ENCODE measurements around the gene MTX1. TPM values are rescaled to one million over a fixed set of nuclear protein-coding genes. Genes with fewer than 3 reads are reported as not detected.

MTX1 gene
- total RNA-seq, 3 donors from 2014 or later (not counting 1 experiment from before 2014, with no cell fraction given): 22.3 to 28.5 (median 27.9) TPM

- Mint-ChIP-seq H3K4me1 (peaks cover 22 to 37% of the 10 kb centered on the region in 2 donors), H3K27me3 (ENCODE audit: low read depth in 2 of 2) (no peaks in the 10 kb centered on the region), H3K27ac (no peak overlapping the region), H3K4me3 (no peak overlapping the region), H3K36me3 (no peaks in the 10 kb centered on the region), H3K9me3 (no peaks in the 10 kb centered on the region)
- no peak overlapping the region for H3K4me3 ChIP-seq (ENCODE audit: low read length)
- H3K36me3 ChIP-seq (ENCODE audit: control insufficient read depth, insufficient read depth, low read length): peaks cover 5% of the 10 kb centered on the region
- intact Hi-C loops (cut with micrococcal nuclease): loop anchor here (2.0 to 10.0 kb wide), 2 partner anchors 21 to 253 kb away; partner anchors contain the start of gene CLK2
- H3K27ac ChIP-seq (ENCODE audit: low read length): no peak overlapping the region
- TF ChIP-seq CTCF (IDR thresholded peaks at IDR 0.05): no peak
- no peak for DNase-seq
- H3K4me1 ChIP-seq (ENCODE audit: control insufficient read depth, insufficient read depth, low read length): peaks cover 33% of the 10 kb centered on the region
- 98% methylated on average over 6 of the region's 7 CpGs for WGBS (ENCODE audit: insufficient coverage)
- no peak for ATAC-seq
- H3K27me3 ChIP-seq (ENCODE audit: control insufficient read depth, insufficient read depth, low read length): no peaks in the 10 kb centered on the region
- H3K9me3 ChIP-seq (ENCODE audit: control insufficient read depth, insufficient read depth, low read length): no peaks in the 10 kb centered on the region
Measured at GRCh38 chr1:155251566-155251965, 43.1 kb downstream of the MTX1 start.

- no peak for TF ChIP-seq CTCF (IDR thresholded peaks at IDR 0.05)
- Mint-ChIP-seq H3K27me3 (ENCODE audit: low read depth in 2 of 2) (no peaks in the 10 kb centered on the region), H3K36me3 (peaks cover 9% of the 10 kb centered on the region), H3K27ac (no peak overlapping the region), H3K9me3 (no peaks in the 10 kb centered on the region), H3K4me3 (peak overlapping the region; percentile 62), H3K4me1 (peaks cover 31 to 37% of the 10 kb centered on the region in 2 donors)
- Histone ChIP-seq H3K27ac (ENCODE audit: low read length) (no peak overlapping the region), H3K4me3 (ENCODE audit: low read length) (no peak overlapping the region), H3K9me3 (ENCODE audit: control insufficient read depth, insufficient read depth, low read length) (no peaks in the 10 kb centered on the region), H3K27me3 (ENCODE audit: control insufficient read depth, insufficient read depth, low read length) (no peaks in the 10 kb centered on the region), H3K36me3 (ENCODE audit: control insufficient read depth, insufficient read depth, low read length) (peaks cover 15% of the 10 kb centered on the region), H3K4me1 (ENCODE audit: control insufficient read depth, insufficient read depth, low read length) (peaks cover 33% of the 10 kb centered on the region)
- 93% methylated on average over 5 of the region's 5 CpGs for WGBS (ENCODE audit: insufficient coverage)
- ATAC-seq (no peak), DNase-seq (no peak)
- intact Hi-C loops (cut with micrococcal nuclease): loop anchor here (10.0 kb wide), 1 partner anchor 252 kb away; no protein-coding TSS in a partner anchor
Measured at GRCh38 chr1:155253208-155253607, 44.7 kb downstream of the MTX1 start.

GRCh38 chr1:155253797-155254196 lies 45.3 kb downstream of the MTX1 start:
- Mint-ChIP-seq H3K9me3 (no peaks in the 10 kb centered on the region), H3K4me3 (peak overlapping the region; percentile 86), H3K4me1 (peaks cover 31 to 37% of the 10 kb centered on the region in 2 donors), H3K27ac (no peak overlapping the region), H3K27me3 (ENCODE audit: low read depth in 2 of 2) (no peaks in the 10 kb centered on the region), H3K36me3 (peaks cover 9% of the 10 kb centered on the region)
- TF ChIP-seq CTCF (IDR thresholded peaks at IDR 0.05): no peak
- intact Hi-C loops (cut with micrococcal nuclease): loop anchor here (10.0 kb wide), 1 partner anchor 251 kb away; no protein-coding TSS in a partner anchor
- peaks cover 19% of the 10 kb centered on the region for H3K36me3 ChIP-seq (ENCODE audit: control insufficient read depth, insufficient read depth, low read length)
- DNase-seq: no peak
- H3K9me3 ChIP-seq (ENCODE audit: control insufficient read depth, insufficient read depth, low read length): no peaks in the 10 kb centered on the region
- WGBS (ENCODE audit: insufficient coverage): 94% methylated on average over 5 of the region's 5 CpGs
- H3K4me3 ChIP-seq (ENCODE audit: low read length): no peak overlapping the region
- H3K27ac ChIP-seq (ENCODE audit: low read length): no peak overlapping the region
- no peak for ATAC-seq
- no peaks in the 10 kb centered on the region for H3K27me3 ChIP-seq (ENCODE audit: control insufficient read depth, insufficient read depth, low read length)
- peaks cover 33% of the 10 kb centered on the region for H3K4me1 ChIP-seq (ENCODE audit: control insufficient read depth, insufficient read depth, low read length)

- peaks cover 9% of the 10 kb centered on the region for H3K36me3 Mint-ChIP-seq
- Histone ChIP-seq H3K27ac (ENCODE audit: low read length) (no peak overlapping the region), H3K36me3 (ENCODE audit: control insufficient read depth, insufficient read depth, low read length) (peaks cover 19% of the 10 kb centered on the region), H3K27me3 (ENCODE audit: control insufficient read depth, insufficient read depth, low read length) (no peaks in the 10 kb centered on the region), H3K4me3 (ENCODE audit: low read length) (no peak overlapping the region), H3K9me3 (ENCODE audit: control insufficient read depth, insufficient read depth, low read length) (no peaks in the 10 kb centered on the region), H3K4me1 (ENCODE audit: control insufficient read depth, insufficient read depth, low read length) (peaks cover 33% of the 10 kb centered on the region)
- ATAC-seq (no peak), DNase-seq (no peak)
- H3K27ac Mint-ChIP-seq: peak overlapping the region in 1 of 2 donors; percentile 63
- intact Hi-C loops (cut with micrococcal nuclease): loop anchor here (10.0 kb wide), 1 partner anchor 251 kb away; no protein-coding TSS in a partner anchor
- H3K9me3 Mint-ChIP-seq: no peaks in the 10 kb centered on the region
- H3K4me3 Mint-ChIP-seq: peak overlapping the region; percentile 86
- peaks cover 31 to 37% of the 10 kb centered on the region in 2 donors for H3K4me1 Mint-ChIP-seq
- H3K27me3 Mint-ChIP-seq (ENCODE audit: low read depth in 2 of 2): no peaks in the 10 kb centered on the region
- WGBS (ENCODE audit: insufficient coverage): 83% methylated on average over 11 of the region's 12 CpGs
- no peak for TF ChIP-seq CTCF (IDR thresholded peaks at IDR 0.05)
Measured at GRCh38 chr1:155254228-155254713, 45.8 kb downstream of the MTX1 start.

Data from natural killer cell (primary cell).